ENCODE results near the gene E2F2. TPM values are rescaled to one million over a fixed set of nuclear protein-coding genes. Genes with fewer than 3 reads are reported as not detected.

The E2F2 gene
- total and polyA plus RNA-seq, 2 of the 13 experiments (the other 11 are each of a cell fraction or from before 2014, with no cell fraction given): 0.65 to 6.6 TPM

DNA sequence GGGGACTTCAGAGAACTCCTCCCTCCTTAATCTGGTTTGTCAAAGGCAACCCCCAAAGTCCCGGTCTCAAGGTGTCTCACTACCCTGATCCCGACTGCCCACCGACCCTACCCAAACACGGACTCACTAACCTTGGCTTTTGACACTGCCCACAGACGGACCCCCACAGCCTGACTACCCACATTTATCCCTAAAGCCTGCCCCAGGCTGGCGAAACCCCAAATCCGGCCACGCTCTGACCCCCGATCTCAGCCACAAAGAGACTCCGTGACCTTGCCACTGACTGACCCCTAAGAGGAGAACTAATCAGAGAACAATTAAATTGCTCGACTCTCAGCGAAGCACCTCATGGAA is 23.1 kb upstream of the E2F2 start (continued):
- TF ChIP-seq, protein P1, sequence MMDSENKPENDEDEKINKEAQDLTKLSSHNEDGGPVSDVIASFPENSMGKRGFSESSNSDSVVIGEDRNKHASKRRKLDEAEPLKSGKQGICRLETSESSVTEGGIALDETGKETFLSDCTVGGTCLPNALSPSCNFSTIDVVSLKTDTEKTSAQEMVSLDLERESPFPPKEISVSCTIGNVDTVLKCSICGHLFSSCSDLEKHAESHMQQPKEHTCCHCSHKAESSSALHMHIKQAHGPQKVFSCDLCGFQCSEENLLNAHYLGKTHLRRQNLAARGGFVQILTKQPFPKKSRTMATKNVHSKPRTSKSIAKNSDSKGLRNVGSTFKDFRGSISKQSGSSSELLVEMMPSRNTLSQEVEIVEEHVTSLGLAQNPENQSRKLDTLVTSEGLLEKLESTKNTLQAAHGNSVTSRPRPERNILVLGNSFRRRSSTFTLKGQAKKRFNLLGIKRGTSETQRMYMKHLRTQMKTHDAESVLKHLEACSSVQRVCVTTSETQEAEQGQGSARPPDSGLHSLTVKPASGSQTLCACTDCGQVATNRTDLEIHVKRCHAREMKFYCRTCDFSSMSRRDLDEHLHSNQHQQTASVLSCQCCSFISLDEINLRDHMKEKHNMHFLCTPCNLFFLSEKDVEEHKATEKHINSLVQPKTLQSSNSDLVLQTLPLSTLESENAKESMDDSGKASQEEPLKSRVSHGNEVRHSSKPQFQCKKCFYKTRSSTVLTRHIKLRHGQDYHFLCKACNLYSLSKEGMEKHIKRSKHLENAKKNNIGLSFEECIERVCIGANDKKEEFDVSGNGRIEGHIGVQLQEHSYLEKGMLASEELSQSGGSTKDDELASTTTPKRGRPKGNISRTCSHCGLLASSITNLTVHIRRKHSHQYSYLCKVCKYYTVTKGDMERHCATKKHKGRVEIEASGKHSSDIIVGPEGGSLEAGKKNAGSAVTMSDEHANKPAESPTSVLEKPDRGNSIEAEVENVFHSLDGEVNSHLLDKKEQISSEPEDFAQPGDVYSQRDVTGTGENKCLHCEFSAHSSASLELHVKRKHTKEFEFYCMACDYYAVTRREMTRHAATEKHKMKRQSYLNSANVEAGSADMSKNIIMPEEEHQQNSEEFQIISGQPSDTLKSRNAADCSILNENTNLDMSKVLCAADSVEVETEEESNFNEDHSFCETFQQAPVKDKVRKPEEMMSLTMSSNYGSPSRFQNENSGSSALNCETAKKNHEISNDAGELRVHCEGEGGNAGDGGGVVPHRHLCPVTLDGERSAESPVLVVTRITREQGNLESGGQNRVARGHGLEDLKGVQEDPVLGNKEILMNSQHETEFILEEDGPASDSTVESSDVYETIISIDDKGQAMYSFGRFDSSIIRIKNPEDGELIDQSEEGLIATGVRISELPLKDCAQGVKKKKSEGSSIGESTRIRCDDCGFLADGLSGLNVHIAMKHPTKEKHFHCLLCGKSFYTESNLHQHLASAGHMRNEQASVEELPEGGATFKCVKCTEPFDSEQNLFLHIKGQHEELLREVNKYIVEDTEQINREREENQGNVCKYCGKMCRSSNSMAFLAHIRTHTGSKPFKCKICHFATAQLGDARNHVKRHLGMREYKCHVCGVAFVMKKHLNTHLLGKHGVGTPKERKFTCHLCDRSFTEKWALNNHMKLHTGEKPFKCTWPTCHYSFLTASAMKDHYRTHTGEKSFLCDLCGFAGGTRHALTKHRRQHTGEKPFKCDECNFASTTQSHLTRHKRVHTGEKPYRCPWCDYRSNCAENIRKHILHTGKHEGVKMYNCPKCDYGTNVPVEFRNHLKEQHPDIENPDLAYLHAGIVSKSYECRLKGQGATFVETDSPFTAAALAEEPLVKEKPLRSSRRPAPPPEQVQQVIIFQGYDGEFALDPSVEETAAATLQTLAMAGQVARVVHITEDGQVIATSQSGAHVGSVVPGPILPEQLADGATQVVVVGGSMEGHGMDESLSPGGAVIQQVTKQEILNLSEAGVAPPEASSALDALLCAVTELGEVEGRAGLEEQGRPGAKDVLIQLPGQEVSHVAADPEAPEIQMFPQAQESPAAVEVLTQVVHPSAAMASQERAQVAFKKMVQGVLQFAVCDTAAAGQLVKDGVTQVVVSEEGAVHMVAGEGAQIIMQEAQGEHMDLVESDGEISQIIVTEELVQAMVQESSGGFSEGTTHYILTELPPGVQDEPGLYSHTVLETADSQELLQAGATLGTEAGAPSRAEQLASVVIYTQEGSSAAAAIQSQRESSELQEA (CRISPR knock-in tag; IDR thresholded peaks at IDR 0.05; ENCODE audit: not compliant biosample characterization): peak; percentile 41
- TF ChIP-seq, protein P2, sequence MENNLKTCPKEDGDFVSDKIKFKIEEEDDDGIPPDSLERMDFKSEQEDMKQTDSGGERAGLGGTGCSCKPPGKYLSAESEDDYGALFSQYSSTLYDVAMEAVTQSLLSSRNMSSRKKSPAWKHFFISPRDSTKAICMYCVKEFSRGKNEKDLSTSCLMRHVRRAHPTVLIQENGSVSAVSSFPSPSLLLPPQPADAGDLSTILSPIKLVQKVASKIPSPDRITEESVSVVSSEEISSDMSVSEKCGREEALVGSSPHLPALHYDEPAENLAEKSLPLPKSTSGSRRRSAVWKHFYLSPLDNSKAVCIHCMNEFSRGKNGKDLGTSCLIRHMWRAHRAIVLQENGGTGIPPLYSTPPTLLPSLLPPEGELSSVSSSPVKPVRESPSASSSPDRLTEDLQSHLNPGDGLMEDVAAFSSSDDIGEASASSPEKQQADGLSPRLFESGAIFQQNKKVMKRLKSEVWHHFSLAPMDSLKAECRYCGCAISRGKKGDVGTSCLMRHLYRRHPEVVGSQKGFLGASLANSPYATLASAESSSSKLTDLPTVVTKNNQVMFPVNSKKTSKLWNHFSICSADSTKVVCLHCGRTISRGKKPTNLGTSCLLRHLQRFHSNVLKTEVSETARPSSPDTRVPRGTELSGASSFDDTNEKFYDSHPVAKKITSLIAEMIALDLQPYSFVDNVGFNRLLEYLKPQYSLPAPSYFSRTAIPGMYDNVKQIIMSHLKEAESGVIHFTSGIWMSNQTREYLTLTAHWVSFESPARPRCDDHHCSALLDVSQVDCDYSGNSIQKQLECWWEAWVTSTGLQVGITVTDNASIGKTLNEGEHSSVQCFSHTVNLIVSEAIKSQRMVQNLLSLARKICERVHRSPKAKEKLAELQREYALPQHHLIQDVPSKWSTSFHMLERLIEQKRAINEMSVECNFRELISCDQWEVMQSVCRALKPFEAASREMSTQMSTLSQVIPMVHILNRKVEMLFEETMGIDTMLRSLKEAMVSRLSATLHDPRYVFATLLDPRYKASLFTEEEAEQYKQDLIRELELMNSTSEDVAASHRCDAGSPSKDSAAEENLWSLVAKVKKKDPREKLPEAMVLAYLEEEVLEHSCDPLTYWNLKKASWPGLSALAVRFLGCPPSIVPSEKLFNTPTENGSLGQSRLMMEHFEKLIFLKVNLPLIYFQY (CRISPR knock-in tag; IDR thresholded peaks at IDR 0.05; ENCODE audit: borderline replicate concordance): 0 out of 2 replicates have a peak, but pooled peaks have one; percentile 0
- TF ChIP-seq ZNF572 (CRISPR knock-in tag; IDR thresholded peaks at IDR 0.05) (peak; percentile 17; the same call in 1 of the 2 replicates), IRF2 (CRISPR knock-in tag; IDR thresholded peaks at IDR 0.05) (no peak), MTA1 (CRISPR knock-in tag; IDR thresholded peaks at IDR 0.05; ENCODE audit: borderline replicate concordance) (0 out of 2 replicates have a peak, but pooled peaks have one; percentile 52), ZNF883 (CRISPR knock-in tag; IDR thresholded peaks at IDR 0.05; ENCODE audit: not compliant biosample characterization) (peak; percentile 56), EP300 (IDR thresholded peaks at IDR 0.05; ENCODE audit: low read depth in 2 of 2, low read length in 2 of 2) (no peak), EP300 (CRISPR knock-in tag; IDR thresholded peaks at IDR 0.05; ENCODE audit: borderline replicate concordance) (no peak)
- TF ChIP-seq, protein P3, sequence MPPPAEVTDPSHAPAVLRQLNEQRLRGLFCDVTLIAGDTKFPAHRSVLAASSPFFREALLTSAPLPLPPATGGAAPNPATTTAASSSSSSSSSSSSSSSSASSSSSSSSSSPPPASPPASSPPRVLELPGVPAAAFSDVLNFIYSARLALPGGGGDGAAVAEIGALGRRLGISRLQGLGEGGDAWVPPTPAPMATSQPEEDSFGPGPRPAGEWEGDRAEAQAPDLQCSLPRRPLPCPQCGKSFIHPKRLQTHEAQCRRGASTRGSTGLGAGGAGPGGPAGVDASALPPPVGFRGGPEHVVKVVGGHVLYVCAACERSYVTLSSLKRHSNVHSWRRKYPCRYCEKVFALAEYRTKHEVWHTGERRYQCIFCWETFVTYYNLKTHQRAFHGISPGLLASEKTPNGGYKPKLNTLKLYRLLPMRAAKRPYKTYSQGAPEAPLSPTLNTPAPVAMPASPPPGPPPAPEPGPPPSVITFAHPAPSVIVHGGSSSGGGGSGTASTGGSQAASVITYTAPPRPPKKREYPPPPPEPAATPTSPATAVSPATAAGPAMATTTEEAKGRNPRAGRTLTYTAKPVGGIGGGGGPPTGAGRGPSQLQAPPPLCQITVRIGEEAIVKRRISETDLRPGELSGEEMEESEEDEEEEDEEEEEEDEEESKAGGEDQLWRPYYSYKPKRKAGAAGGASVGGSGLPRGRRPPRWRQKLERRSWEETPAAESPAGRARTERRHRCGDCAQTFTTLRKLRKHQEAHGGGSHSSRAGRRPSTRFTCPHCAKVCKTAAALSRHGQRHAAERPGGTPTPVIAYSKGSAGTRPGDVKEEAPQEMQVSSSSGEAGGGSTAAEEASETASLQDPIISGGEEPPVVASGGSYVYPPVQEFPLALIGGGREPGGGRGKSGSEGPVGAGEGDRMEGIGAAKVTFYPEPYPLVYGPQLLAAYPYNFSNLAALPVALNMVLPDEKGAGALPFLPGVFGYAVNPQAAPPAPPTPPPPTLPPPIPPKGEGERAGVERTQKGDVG (CRISPR knock-in tag; IDR thresholded peaks at IDR 0.05; ENCODE audit: borderline replicate concordance): peak; percentile 53; the same call in 1 of the 2 replicates

Measured in HepG2 (cell line).